Keratinocyte (primary cell): ENCODE data around the gene STAC3. TPM values are rescaled to one million over a fixed set of nuclear protein-coding genes. Genes with fewer than 3 reads are reported as not detected.
A peak's percentile ranks its signal among the peaks of the same experiment; 100 is the strongest.
"Not testable (repeated sequence)": the region's sequence is repeated elsewhere in the genome, so short reads cannot be mapped to it uniquely, and the experiment has no call there.

Experiments
- DNase-seq: peaks from one replicate; pipeline ENCODE4 v3.0.0-alpha.2; 2011; ENCODE audit warnings: low read depth, missing footprints, low spot score
- FAIRE-seq: peaks from 2 replicates; lab custom pipeline; 2011; peaks lifted over from hg19 to GRCh38; lab: Jason Lieb, UNC
- H2AFZ ChIP-seq: 2 replicates; pipeline ENCODE4 v1.6.0; 2012; ENCODE audit warnings: low read length, control low read depth, inconsistent platforms; ENCODE audit not compliant: control insufficient read depth
- H3K27ac ChIP-seq: 2 replicates; pipeline ENCODE4 v1.5.1; 2011; ENCODE audit warnings: low read length; ENCODE audit not compliant: control insufficient read depth, insufficient read depth
- H3K27me3 ChIP-seq: 3 replicates; pipeline ENCODE4 v1.6.0; 2011; ENCODE audit warnings: low read length; ENCODE audit not compliant: control insufficient read depth, insufficient read depth; ENCODE audit errors: extremely low read depth
- H3K36me3 ChIP-seq, 2 experiments: 2 replicates in 1 of 2; 3 replicates in 1 of 2; pipeline ENCODE4 v1.5.1; 2011; ENCODE audit warnings: low read length in 2 of 2, mild to moderate bottlenecking in 1 of 2; ENCODE audit not compliant: control insufficient read depth in 2 of 2, insufficient read depth in 2 of 2; ENCODE audit errors: extremely low read depth in 1 of 2
- H3K4me1 ChIP-seq: 3 replicates; pipeline ENCODE4 v1.5.1; 2011; ENCODE audit warnings: low read length; ENCODE audit not compliant: control insufficient read depth, insufficient read depth; ENCODE audit errors: extremely low read depth
- H3K4me2 ChIP-seq: 3 replicates; pipeline ENCODE4 v1.6.0; 2011; ENCODE audit warnings: low read depth, low read length; ENCODE audit not compliant: control insufficient read depth, insufficient read depth; ENCODE audit errors: extremely low read depth
- H3K4me3 ChIP-seq, 3 experiments: fragments of 200-600 bp in 1 of 3; sonication (generic) in 1 of 3; 2 replicates in 2 of 3; 3 replicates in 1 of 3; pipeline ENCODE4 v1.5.1; 2011 to 2016; ENCODE audit warnings: low read length in 3 of 3, mild to moderate bottlenecking in 3 of 3, control low read depth in 2 of 3, inconsistent platforms in 1 of 3, low read depth in 1 of 3, mixed read lengths in 1 of 3, mixed run types in 1 of 3, moderate library complexity in 1 of 3; ENCODE audit not compliant: control insufficient read depth in 2 of 3, insufficient read depth in 2 of 3; ENCODE audit errors: extremely low read depth in 1 of 3
- H3K79me2 ChIP-seq: 2 replicates; pipeline ENCODE4 v1.6.0; 2012; ENCODE audit warnings: low read length; ENCODE audit not compliant: control insufficient read depth, insufficient read depth
- H3K9ac ChIP-seq: 3 replicates; pipeline ENCODE4 v1.6.0; 2011; ENCODE audit warnings: low read length; ENCODE audit not compliant: control insufficient read depth, insufficient read depth; ENCODE audit errors: extremely low read depth
- H3K9me1 ChIP-seq: 3 replicates; pipeline ENCODE4 v1.6.0; 2011; ENCODE audit warnings: low read length; ENCODE audit not compliant: control insufficient read depth, insufficient read depth; ENCODE audit errors: extremely low read depth
- H3K9me3 ChIP-seq: 2 replicates; pipeline ENCODE4 v1.5.1; 2012; ENCODE audit warnings: low read depth, low read length; ENCODE audit not compliant: control insufficient read depth
- H4K20me1 ChIP-seq: 3 replicates; pipeline ENCODE4 v1.6.0; 2011; ENCODE audit warnings: low read length; ENCODE audit not compliant: control insufficient read depth, insufficient read depth; ENCODE audit errors: extremely low read depth
- CTCF ChIP-seq, 3 experiments: IDR thresholded peaks in 1 of 3; conservative IDR thresholded peaks in 1 of 3; optimal IDR thresholded peaks in 1 of 3; 2 replicates in 2 of 3; 3 replicates in 1 of 3; pipeline versions ENCODE3 to v1.5.1; 2011; ENCODE audit warnings: low read length in 3 of 3, mild to moderate bottlenecking in 3 of 3, moderate library complexity in 2 of 3, control low read depth in 1 of 3, inconsistent platforms in 1 of 3; ENCODE audit not compliant: insufficient read depth in 2 of 3; ENCODE audit errors: extremely low read depth in 1 of 3
- EZH2 ChIP-seq: IDR thresholded peaks from one replicate; pipeline ENCODE4 v1.6.1; 2012; ENCODE audit warnings: inconsistent platforms, mild to moderate bottlenecking, low read length, moderate library complexity
- dilution Hi-C: fragments of 300-500 bp; cut with MboI; formaldehyde crosslinking; loops from one replicate; pipeline ENCODE4 v1.7.0; 2020; ENCODE audit warnings: low sequenced_read_pairs; ENCODE audit not compliant: extremely low pct_ligation_motif_present
- polyA plus RNA-seq, 5 experiments: library from polyadenylated mRNA; depleted of rRNA in 3 of 5; stranded (reverse) in 3 of 5; stranded (forward) in 1 of 5; unstranded in 1 of 5; fragments of >200 nt; gene quantifications; 1 replicate in 1 of 5; 2 replicates in 3 of 5; 3 replicates in 1 of 5; pipeline versions ENCODE4 v1.2.1 to v1.2.3, GENCODE V29; 2011 to 2012; ENCODE audit warnings: missing spikeins in 2 of 5, low read depth in 1 of 5, low replicate concordance in 1 of 5

Gene STAC3
- polyA plus RNA-seq, 1 donor (not counting 4 experiments of a cell fraction or from before 2014, with no cell fraction given), result 0.94 TPM

DNA sequence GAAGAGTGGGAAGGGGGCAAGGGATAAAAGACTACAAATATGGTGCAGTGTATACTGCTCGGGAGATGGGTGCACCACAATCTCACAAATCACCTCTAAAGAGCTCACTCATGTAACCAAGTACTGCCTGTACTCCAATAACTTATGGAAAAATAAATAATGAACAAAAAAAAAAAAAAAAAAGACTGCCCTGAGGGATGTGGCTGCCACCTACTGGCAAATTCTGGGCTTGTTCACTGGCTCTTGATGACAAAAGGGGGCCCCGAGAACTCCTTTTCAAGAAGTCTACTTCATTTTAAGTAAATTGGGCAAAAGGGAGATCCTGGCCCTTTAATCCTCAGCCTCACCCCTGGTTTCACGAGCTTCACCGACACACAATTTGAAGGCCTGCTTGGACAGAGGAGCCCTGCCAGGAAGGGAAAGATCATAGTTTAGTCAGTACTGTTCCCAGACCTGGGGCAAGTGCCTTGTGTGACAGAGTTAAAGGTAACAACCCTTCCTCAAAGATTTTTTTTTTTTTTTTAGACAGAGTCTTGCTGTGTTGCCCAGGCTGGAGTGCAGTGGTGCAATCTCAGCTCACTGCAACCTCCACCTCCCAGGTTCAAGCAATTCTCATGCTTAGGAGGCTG lies 26.1 kb upstream of the STAC3 start:
- peaks cover 3% of the 10 kb centered on the region in 2 experiments for H3K36me3 ChIP-seq
- DNase-seq, result no peak
- no peak for FAIRE-seq

GRCh38 chr12:57276233-57276632 lies 25.2 kb upstream of the STAC3 start:
- H3K4me2 ChIP-seq, H3K9ac ChIP-seq, H3K27me3 ChIP-seq, H2AFZ ChIP-seq, DNase-seq, dilution Hi-C loops, H3K79me2 ChIP-seq, H3K9me1 ChIP-seq, H3K27ac ChIP-seq, H3K9me3 ChIP-seq, H3K4me3 ChIP-seq, H4K20me1 ChIP-seq, H3K36me3 ChIP-seq, FAIRE-seq: not testable (repeated sequence)
- H3K4me1 ChIP-seq, result peaks cover 14% of the 10 kb centered on the region

More for the DNA sequence above, 26.1 kb upstream of the STAC3 start:
- Histone ChIP-seq H4K20me1 (no peaks in the 10 kb centered on the region), H3K9ac (no peak overlapping the region), H3K79me2 (no peaks in the 10 kb centered on the region), H3K9me1 (no peaks in the 10 kb centered on the region), H3K9me3 (no peaks in the 10 kb centered on the region), H3K4me1 (peaks cover 14% of the 10 kb centered on the region), H3K27ac (no peak overlapping the region), H2AFZ (no peak overlapping the region), H3K4me2 (no peak overlapping the region), H3K27me3 (no peaks in the 10 kb centered on the region), H3K4me3 (no peak overlapping the region)
- TF ChIP-seq CTCF (optimal IDR thresholded peaks at IDR 0.05 in 1 of 3, IDR thresholded peaks at IDR 0.05 in 1 of 3, conservative IDR thresholded peaks at IDR 0.05 in 1 of 3; ENCODE audit: extremely low read depth in 1 of 3, insufficient read depth in 2 of 3, low read length in 3 of 3), result peak in 2 of 3 experiments; percentile 34 to 35
- TF ChIP-seq EZH2, result no peak
- dilution Hi-C loops, result no loop called here

DNA sequence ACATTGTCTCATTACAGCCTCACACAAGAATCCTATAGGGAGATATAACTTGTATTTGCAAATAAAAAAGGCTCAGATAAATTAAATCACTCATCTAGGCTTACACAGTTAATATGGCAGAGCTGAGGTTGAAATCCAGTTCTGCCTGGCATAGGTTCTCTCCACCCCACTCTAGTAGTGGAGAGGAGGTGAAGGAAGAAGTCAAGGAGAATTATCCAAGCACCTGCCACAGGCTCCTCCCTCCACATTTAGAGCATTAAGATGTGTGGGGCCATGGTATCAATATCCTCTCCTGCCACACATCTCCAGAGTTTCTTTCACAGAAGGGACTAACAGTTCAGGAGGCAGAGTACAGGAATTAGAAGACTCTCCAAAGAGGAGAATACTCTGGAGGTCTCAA lies 22.5 kb upstream of the STAC3 start:
- no peak overlapping the region for H3K9ac ChIP-seq
- H3K36me3 ChIP-seq, result peaks cover 12 to 15% of the 10 kb centered on the region in 2 experiments
- no peaks in the 10 kb centered on the region for H3K9me3 ChIP-seq
- FAIRE-seq (no peak), DNase-seq (no peak)
- H3K27ac ChIP-seq, result no peak overlapping the region
- dilution Hi-C loops, result no loop called here
- H3K4me1 ChIP-seq, result no peaks in the 10 kb centered on the region
- H3K27me3 ChIP-seq, result no peaks in the 10 kb centered on the region
- H3K79me2 ChIP-seq, result no peaks in the 10 kb centered on the region
- no peaks in the 10 kb centered on the region for H4K20me1 ChIP-seq
- no peak overlapping the region for H3K4me2 ChIP-seq
- no peak overlapping the region for H3K4me3 ChIP-seq
- no peaks in the 10 kb centered on the region for H3K9me1 ChIP-seq
- H2AFZ ChIP-seq, result no peak overlapping the region
- TF ChIP-seq CTCF (optimal IDR thresholded peaks at IDR 0.05 in 1 of 3, IDR thresholded peaks at IDR 0.05 in 1 of 3, conservative IDR thresholded peaks at IDR 0.05 in 1 of 3; ENCODE audit: extremely low read depth in 1 of 3, insufficient read depth in 2 of 3, low read length in 3 of 3), result no peak
- no peak for TF ChIP-seq EZH2
